ENCODE results near the gene IKZF3.

The IKZF3 gene

DNA sequence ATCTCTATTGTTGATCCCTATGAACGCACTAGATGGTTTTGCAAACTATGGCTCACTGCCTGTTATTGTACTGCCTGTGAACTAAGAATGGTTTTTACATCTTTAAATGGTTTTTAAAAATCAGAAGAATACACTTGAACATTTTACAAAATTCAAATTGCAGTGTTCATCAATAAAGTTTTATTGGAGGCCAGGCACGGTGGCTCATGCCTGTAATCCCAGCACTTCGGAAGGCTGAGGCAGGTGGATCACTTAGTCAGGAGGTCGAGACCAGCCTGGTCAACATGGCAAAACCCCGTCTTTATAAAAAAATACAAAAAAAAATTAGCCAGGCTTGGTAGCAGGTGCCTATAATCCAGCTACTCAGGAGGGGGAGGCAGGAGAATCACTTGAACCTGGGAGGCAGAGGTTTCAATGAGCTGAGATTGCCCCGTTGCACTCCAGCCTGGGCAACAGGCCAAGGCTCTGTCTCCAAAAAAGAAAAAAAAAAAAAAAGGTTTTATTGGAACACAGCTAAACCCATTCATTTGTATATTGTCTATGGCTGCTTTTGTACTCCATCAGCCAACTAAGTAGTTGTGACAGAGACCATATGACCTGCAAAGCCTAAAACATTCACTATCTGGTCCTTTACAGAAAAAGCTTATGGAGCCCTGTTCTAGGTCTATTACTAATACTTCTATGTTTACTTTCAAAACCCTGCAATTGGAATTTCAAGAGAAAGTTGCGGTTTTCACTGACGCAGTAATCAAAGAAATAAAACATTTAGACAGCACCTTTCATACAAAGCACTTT, 18.9 kb downstream of the IKZF3 start:
- POLR2A ChIA-PET = interaction anchor here (0.7 kb wide), 2 partner anchors 11 to 651 kb away, joined by 3 read pairs; no protein-coding TSS in a partner anchor
- no peak overlapping the region for H3K4me3 ChIP-seq (ENCODE audit: control insufficient read depth in 1 of 7, extremely low read depth in 1 of 7, insufficient read depth in 4 of 7, low read depth in 2 of 7, low read length in 6 of 7)
- H3K27ac ChIP-seq (ENCODE audit: insufficient read depth in 1 of 2, low read depth in 1 of 2, low read length in 2 of 2, poor library complexity in 1 of 2, severe bottlenecking in 2 of 2) = no peak overlapping the region
- no peaks in the 10 kb centered on the region for H3K36me3 ChIP-seq (ENCODE audit: control insufficient read depth in 4 of 4, insufficient read depth in 4 of 4, low read length in 3 of 4)
- WGBS (ENCODE audit: insufficient coverage) = 96% methylated on average over 5 of the region's 8 CpGs
- CTCF ChIA-PET = interaction anchor here (0.6 to 1.2 kb wide), 2 partner anchors 14 to 174 kb away, joined by 3 read pairs; no protein-coding TSS in a partner anchor
- no peak for DNase-seq
- H3K27me3 ChIP-seq (replicated peaks in 2 of 5; ENCODE audit: control insufficient read depth in 4 of 5, insufficient read depth in 5 of 5, low read length in 4 of 5) = peaks cover 0 to 12% (median 3%) of the 10 kb centered on the region in 5 experiments
- peaks cover 0 to 1% (median 0%) of the 10 kb centered on the region in 5 experiments for H3K9me3 ChIP-seq (ENCODE audit: control extremely low read depth in 1 of 5, control insufficient read depth in 4 of 5, insufficient read depth in 2 of 5, low read depth in 1 of 5, low read length in 4 of 5)
- H3K4me1 ChIP-seq (ENCODE audit: control extremely low read depth in 1 of 4, control insufficient read depth in 4 of 4, insufficient read depth in 4 of 4, low read length in 3 of 4) = no peaks in the 10 kb centered on the region

DNA sequence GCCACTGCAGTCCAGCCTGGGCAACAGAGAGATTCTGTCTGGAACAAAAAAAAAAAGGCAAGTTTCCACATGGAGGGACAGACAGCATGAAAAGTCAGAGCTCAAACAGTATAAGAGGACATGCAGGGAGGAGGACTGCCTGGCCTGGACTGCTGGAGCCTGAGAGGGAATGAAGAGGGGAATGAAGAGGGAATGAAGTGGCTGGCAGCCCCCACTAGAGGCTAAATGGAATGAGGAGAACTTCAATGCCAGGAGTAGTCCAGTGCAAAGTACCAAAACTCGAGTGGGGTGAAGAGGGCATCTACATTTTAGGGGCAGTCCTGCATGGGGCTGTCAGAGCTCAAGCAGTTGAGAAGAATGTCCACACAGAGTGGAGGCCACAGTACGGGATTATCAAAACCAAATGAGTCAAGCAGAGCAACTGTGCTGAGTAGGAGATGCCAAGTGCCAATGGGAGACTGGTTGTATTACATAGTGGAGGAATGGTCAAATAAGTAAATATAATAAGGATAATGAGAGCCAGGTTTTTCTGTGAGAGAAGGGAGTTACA, 22.9 kb downstream of the IKZF3 start:
- Histone ChIP-seq H3K36me3 (ENCODE audit: control insufficient read depth in 4 of 4, insufficient read depth in 4 of 4, low read length in 3 of 4) (no peaks in the 10 kb centered on the region), H3K4me3 (ENCODE audit: control insufficient read depth in 1 of 7, extremely low read depth in 1 of 7, insufficient read depth in 4 of 7, low read depth in 2 of 7, low read length in 6 of 7) (no peak overlapping the region), H3K27ac (ENCODE audit: insufficient read depth in 1 of 2, low read depth in 1 of 2, low read length in 2 of 2, poor library complexity in 1 of 2, severe bottlenecking in 2 of 2) (no peak overlapping the region), H3K9me3 (ENCODE audit: control extremely low read depth in 1 of 5, control insufficient read depth in 4 of 5, insufficient read depth in 2 of 5, low read depth in 1 of 5, low read length in 4 of 5) (peaks cover 3 to 23% (median 5%) of the 10 kb centered on the region in 5 experiments), H3K4me1 (ENCODE audit: control extremely low read depth in 1 of 4, control insufficient read depth in 4 of 4, insufficient read depth in 4 of 4, low read length in 3 of 4) (no peaks in the 10 kb centered on the region), H3K27me3 (replicated peaks in 2 of 5; ENCODE audit: control insufficient read depth in 4 of 5, insufficient read depth in 5 of 5, low read length in 4 of 5) (peaks cover 0 to 12% (median 3%) of the 10 kb centered on the region in 5 experiments)
- 86% methylated on average over 2 of the region's 2 CpGs for WGBS (ENCODE audit: insufficient coverage)
- no peak for DNase-seq
- ChIA-PET CTCF (no interaction called here), POLR2A (no interaction called here)

DNA sequence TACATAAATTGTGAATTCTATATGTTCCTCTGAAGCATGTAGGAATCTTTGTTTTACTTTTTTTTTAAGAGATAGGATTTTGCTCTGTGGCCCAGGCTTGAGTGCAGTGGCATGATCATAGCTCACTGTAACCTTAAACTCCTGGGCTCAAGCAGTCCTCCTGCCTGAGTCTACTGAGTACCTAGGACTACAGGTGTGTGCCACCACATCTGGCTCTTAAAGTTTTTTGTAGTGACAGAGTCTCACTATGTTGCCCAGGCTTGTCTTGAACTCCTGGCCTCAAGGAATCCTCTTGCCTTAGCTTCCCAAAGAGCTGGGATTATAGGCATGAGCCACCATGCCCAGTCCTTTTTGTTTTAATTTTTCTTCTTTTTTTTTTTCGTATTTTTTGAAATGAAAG, 25.3 kb downstream of the IKZF3 start:
- H3K4me3 ChIP-seq (ENCODE audit: control insufficient read depth in 1 of 7, extremely low read depth in 1 of 7, insufficient read depth in 4 of 7, low read depth in 2 of 7, low read length in 6 of 7) = no peak overlapping the region
- H3K27me3 ChIP-seq (replicated peaks in 2 of 5; ENCODE audit: control insufficient read depth in 4 of 5, insufficient read depth in 5 of 5, low read length in 4 of 5) = peaks cover 0 to 6% (median 2%) of the 10 kb centered on the region in 5 experiments
- WGBS (ENCODE audit: insufficient coverage) = no CpG with 5 or more reads among the region's 1 CpG
- no peak for DNase-seq
- H3K36me3 ChIP-seq (ENCODE audit: control insufficient read depth in 4 of 4, insufficient read depth in 4 of 4, low read length in 3 of 4) = no peaks in the 10 kb centered on the region
- peaks cover 4 to 37% (median 14%) of the 10 kb centered on the region in 5 experiments for H3K9me3 ChIP-seq (ENCODE audit: control extremely low read depth in 1 of 5, control insufficient read depth in 4 of 5, insufficient read depth in 2 of 5, low read depth in 1 of 5, low read length in 4 of 5)
- no peak overlapping the region for H3K27ac ChIP-seq (ENCODE audit: insufficient read depth in 1 of 2, low read depth in 1 of 2, low read length in 2 of 2, poor library complexity in 1 of 2, severe bottlenecking in 2 of 2)
- H3K4me1 ChIP-seq (ENCODE audit: control extremely low read depth in 1 of 4, control insufficient read depth in 4 of 4, insufficient read depth in 4 of 4, low read length in 3 of 4) = no peaks in the 10 kb centered on the region
- CTCF ChIA-PET = no interaction called here
- POLR2A ChIA-PET = no interaction called here

DNA sequence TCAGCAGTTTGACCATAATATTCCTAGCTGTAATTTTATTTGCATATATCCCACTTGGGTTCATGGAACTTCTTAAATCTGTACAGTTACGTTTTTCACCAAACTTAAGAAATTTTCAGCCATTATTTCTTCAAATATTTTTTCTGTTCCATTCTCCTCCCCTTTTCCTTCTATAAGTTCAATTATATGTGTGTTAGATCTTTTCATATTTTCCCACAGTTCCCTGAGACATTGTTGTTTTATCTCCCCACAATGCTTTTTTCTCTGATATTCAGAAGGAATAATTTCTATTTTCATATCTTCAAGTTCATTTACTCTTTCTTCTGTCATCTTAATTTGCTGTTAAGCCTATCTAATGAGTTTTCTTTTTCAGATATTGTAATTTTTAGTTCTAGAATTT, 26.1 kb downstream of the IKZF3 start:
- Histone ChIP-seq H3K4me3 (ENCODE audit: control insufficient read depth in 1 of 7, extremely low read depth in 1 of 7, insufficient read depth in 4 of 7, low read depth in 2 of 7, low read length in 6 of 7) (no peak overlapping the region), H3K4me1 (ENCODE audit: control extremely low read depth in 1 of 4, control insufficient read depth in 4 of 4, insufficient read depth in 4 of 4, low read length in 3 of 4) (no peaks in the 10 kb centered on the region), H3K9me3 (ENCODE audit: control extremely low read depth in 1 of 5, control insufficient read depth in 4 of 5, insufficient read depth in 2 of 5, low read depth in 1 of 5, low read length in 4 of 5) (peaks cover 4 to 37% (median 14%) of the 10 kb centered on the region in 5 experiments), H3K27me3 (replicated peaks in 2 of 5; ENCODE audit: control insufficient read depth in 4 of 5, insufficient read depth in 5 of 5, low read length in 4 of 5) (peaks cover 0 to 6% (median 2%) of the 10 kb centered on the region in 5 experiments), H3K27ac (ENCODE audit: insufficient read depth in 1 of 2, low read depth in 1 of 2, low read length in 2 of 2, poor library complexity in 1 of 2, severe bottlenecking in 2 of 2) (no peak overlapping the region), H3K36me3 (ENCODE audit: control insufficient read depth in 4 of 4, insufficient read depth in 4 of 4, low read length in 3 of 4) (no peaks in the 10 kb centered on the region)
- CTCF ChIA-PET = no interaction called here
- POLR2A ChIA-PET = no interaction called here
- DNase-seq = no peak
- 100% methylated on average over 1 of the region's 1 CpG for WGBS (ENCODE audit: insufficient coverage)

DNA sequence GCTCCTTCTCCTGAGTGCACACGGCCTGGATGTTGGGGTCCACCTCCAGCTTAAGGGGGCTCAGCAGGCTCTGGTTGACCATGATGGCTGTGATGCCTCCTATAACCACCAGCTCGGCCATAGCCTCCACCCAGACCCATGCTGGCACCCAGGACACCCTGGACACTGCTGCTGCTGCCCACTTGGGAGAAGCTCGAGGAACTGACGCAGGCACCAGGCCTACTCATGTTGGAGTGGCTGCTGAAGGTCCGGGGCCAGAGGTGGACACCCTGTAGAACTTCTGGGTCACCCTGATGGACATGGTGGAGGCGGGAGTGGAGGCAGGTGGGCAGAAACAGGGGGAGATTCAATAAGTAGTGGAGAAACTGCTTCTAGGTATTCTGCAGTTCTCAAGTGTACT, 28.0 kb downstream of the IKZF3 start:
- no peaks in the 10 kb centered on the region for H3K4me1 ChIP-seq (ENCODE audit: control extremely low read depth in 1 of 4, control insufficient read depth in 4 of 4, insufficient read depth in 4 of 4, low read length in 3 of 4)
- DNase-seq = no peak
- H3K9me3 ChIP-seq (ENCODE audit: control extremely low read depth in 1 of 5, control insufficient read depth in 4 of 5, insufficient read depth in 2 of 5, low read depth in 1 of 5, low read length in 4 of 5) = peaks cover 4 to 37% (median 14%) of the 10 kb centered on the region in 5 experiments
- no peak overlapping the region for H3K27ac ChIP-seq (ENCODE audit: insufficient read depth in 1 of 2, low read depth in 1 of 2, low read length in 2 of 2, poor library complexity in 1 of 2, severe bottlenecking in 2 of 2)
- POLR2A ChIA-PET = no interaction called here
- no peaks in the 10 kb centered on the region for H3K36me3 ChIP-seq (ENCODE audit: control insufficient read depth in 4 of 4, insufficient read depth in 4 of 4, low read length in 3 of 4)
- CTCF ChIA-PET = no interaction called here
- H3K4me3 ChIP-seq (ENCODE audit: control insufficient read depth in 1 of 7, extremely low read depth in 1 of 7, insufficient read depth in 4 of 7, low read depth in 2 of 7, low read length in 6 of 7) = no peak overlapping the region
- 96% methylated on average over 6 of the region's 6 CpGs for WGBS (ENCODE audit: insufficient coverage)
- peaks cover 0 to 6% (median 0%) of the 10 kb centered on the region in 5 experiments for H3K27me3 ChIP-seq (replicated peaks in 2 of 5; ENCODE audit: control insufficient read depth in 4 of 5, insufficient read depth in 5 of 5, low read length in 4 of 5)

DNA sequence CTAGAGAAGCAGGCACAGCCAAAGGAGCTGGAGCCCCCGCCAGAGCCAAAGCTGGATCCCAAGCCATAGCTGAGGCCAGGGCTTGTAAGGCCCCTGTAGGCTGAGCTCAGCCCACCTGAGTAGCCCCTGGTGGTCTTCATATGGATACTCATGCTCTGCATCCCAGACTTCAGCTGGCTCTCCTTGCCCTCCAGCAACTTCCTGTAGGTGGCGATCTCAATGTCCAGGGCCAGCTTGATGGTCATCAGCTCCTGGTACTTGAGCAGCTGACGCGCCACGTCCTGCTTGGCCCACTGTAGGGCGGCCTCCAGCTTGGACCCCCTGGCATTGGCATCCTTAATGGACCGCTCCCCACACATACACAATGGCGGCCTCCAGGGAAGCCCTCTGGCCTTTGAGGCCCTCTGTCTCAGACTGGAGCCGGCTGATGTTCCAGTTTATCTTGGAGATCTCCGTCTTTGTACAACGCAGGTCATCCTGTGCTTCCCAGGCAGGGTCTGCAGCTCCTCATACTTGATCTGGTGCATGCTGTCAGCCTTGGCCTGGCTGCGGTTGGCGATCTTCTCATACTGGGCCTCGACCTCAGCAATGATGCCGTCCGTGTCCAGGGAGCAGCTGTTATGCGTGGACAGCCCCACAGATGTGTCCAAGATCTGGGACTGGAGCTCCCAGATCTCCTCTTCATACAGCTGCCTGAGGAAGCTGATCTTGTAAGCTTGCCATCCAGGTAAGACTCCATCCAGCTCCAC, 28.9 kb downstream of the IKZF3 start:
- Histone ChIP-seq H3K4me1 (ENCODE audit: control extremely low read depth in 1 of 4, control insufficient read depth in 4 of 4, insufficient read depth in 4 of 4, low read length in 3 of 4) (no peaks in the 10 kb centered on the region), H3K36me3 (ENCODE audit: control insufficient read depth in 4 of 4, insufficient read depth in 4 of 4, low read length in 3 of 4) (no peaks in the 10 kb centered on the region), H3K4me3 (ENCODE audit: control insufficient read depth in 1 of 7, extremely low read depth in 1 of 7, insufficient read depth in 4 of 7, low read depth in 2 of 7, low read length in 6 of 7) (no peak overlapping the region), H3K27ac (ENCODE audit: insufficient read depth in 1 of 2, low read depth in 1 of 2, low read length in 2 of 2, poor library complexity in 1 of 2, severe bottlenecking in 2 of 2) (no peak overlapping the region), H3K9me3 (ENCODE audit: control extremely low read depth in 1 of 5, control insufficient read depth in 4 of 5, insufficient read depth in 2 of 5, low read depth in 1 of 5, low read length in 4 of 5) (peaks cover 4 to 37% (median 14%) of the 10 kb centered on the region in 5 experiments), H3K27me3 (replicated peaks in 2 of 5; ENCODE audit: control insufficient read depth in 4 of 5, insufficient read depth in 5 of 5, low read length in 4 of 5) (peaks cover 0 to 4% (median 0%) of the 10 kb centered on the region in 5 experiments)
- ChIA-PET CTCF (interaction anchor here (0.7 kb wide), 1 partner anchor 11 kb away, joined by 3 read pairs; no protein-coding TSS in a partner anchor), POLR2A (no interaction called here)
- 96% methylated on average over 17 of the region's 17 CpGs for WGBS (ENCODE audit: insufficient coverage)
- DNase-seq = no peak

DNA sequence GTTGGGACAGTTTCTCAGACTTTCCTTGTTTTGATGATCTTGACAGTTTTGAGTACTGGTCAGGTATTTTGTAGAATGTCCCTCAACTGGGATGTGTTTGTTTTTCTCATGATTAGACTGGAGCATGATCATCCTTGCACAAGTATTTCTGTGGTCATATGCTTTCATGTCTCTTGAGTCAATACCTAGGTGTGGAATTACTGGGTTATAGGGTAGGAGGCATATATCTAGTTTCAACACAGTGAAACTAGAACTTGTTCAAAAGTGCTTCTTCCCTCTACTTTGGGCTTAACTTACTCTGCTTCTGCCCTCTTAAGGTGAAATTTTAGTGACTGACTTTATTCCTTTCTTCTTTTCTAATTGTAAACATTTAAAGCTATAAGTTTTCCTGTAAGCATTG, 30.1 kb downstream of the IKZF3 start:
- H3K4me3 ChIP-seq (ENCODE audit: control insufficient read depth in 1 of 7, extremely low read depth in 1 of 7, insufficient read depth in 4 of 7, low read depth in 2 of 7, low read length in 6 of 7) = no peak overlapping the region
- H3K27ac ChIP-seq (ENCODE audit: insufficient read depth in 1 of 2, low read depth in 1 of 2, low read length in 2 of 2, poor library complexity in 1 of 2, severe bottlenecking in 2 of 2) = no peak overlapping the region
- CTCF ChIA-PET = no interaction called here
- H3K27me3 ChIP-seq (replicated peaks in 2 of 5; ENCODE audit: control insufficient read depth in 4 of 5, insufficient read depth in 5 of 5, low read length in 4 of 5) = peaks cover 0 to 4% (median 0%) of the 10 kb centered on the region in 5 experiments
- no peak for DNase-seq
- POLR2A ChIA-PET = no interaction called here
- no peaks in the 10 kb centered on the region for H3K4me1 ChIP-seq (ENCODE audit: control extremely low read depth in 1 of 4, control insufficient read depth in 4 of 4, insufficient read depth in 4 of 4, low read length in 3 of 4)
- H3K9me3 ChIP-seq (ENCODE audit: control extremely low read depth in 1 of 5, control insufficient read depth in 4 of 5, insufficient read depth in 2 of 5, low read depth in 1 of 5, low read length in 4 of 5) = peaks cover 4 to 32% (median 14%) of the 10 kb centered on the region in 5 experiments
- no peaks in the 10 kb centered on the region for H3K36me3 ChIP-seq (ENCODE audit: control insufficient read depth in 4 of 4, insufficient read depth in 4 of 4, low read length in 3 of 4)

All from common myeloid progenitor, CD34-positive (primary cell).